ENCODE results near the gene IGSF21.

Gene IGSF21

GRCh38 chr1:18339161-18339560, 231.6 kb downstream of the IGSF21 start:
- TF ChIP-seq EZH2 (optimal IDR thresholded peaks at IDR 0.05; ENCODE audit: low read depth, low read length) (no peak), CTCF (IDR thresholded peaks at IDR 0.05; ENCODE audit: low read length) (no peak), EZH2phosphoT487 (IDR thresholded peaks at IDR 0.05; ENCODE audit: low read length) (no peak)
- no peaks in the 10 kb centered on the region for H3F3A ChIP-seq (ENCODE audit: insufficient read depth, low read length)

GRCh38 chr1:18340158-18340764, 232.7 kb downstream of the IGSF21 start:
- Histone ChIP-seq H3K4me3 (ENCODE audit: low read length) (no peak overlapping the region), H3K79me2 (ENCODE audit: low read length) (no peaks in the 10 kb centered on the region), H3K9me3 (replicated peaks; ENCODE audit: insufficient read depth, low read length) (no peaks in the 10 kb centered on the region), H3K4me2 (ENCODE audit: low read depth, low read length) (no peak overlapping the region), H3K9ac (ENCODE audit: low read length) (no peak overlapping the region), H3K36me3 (replicated peaks; ENCODE audit: insufficient read depth, low read length) (no peaks in the 10 kb centered on the region), H3F3A (ENCODE audit: insufficient read depth, low read length) (no peaks in the 10 kb centered on the region), H4K20me1 (ENCODE audit: insufficient read depth, low read length) (no peaks in the 10 kb centered on the region), H3K27me3 (replicated peaks; ENCODE audit: insufficient read depth, low read length) (peaks cover 76% of the 10 kb centered on the region), H3K4me1 (ENCODE audit: low read length) (no peaks in the 10 kb centered on the region), H3K9me2 (replicated peaks; ENCODE audit: insufficient read depth, low read length) (no peaks in the 10 kb centered on the region), H2AFZ (ENCODE audit: low read length) (no peak overlapping the region), H3K27ac (ENCODE audit: low read length) (no peak overlapping the region)
- TF ChIP-seq EZH2phosphoT487 (IDR thresholded peaks at IDR 0.05; ENCODE audit: low read length) (no peak), EZH2 (optimal IDR thresholded peaks at IDR 0.05; ENCODE audit: low read depth, low read length) (no peak), CTCF (IDR thresholded peaks at IDR 0.05; ENCODE audit: low read length) (no peak)
- no peak for DNase-seq

More at GRCh38 chr1:18339161-18339560, 231.6 kb downstream of the IGSF21 start:
- H3K36me3 ChIP-seq (replicated peaks; ENCODE audit: insufficient read depth, low read length) = no peaks in the 10 kb centered on the region
- H3K4me2 ChIP-seq (ENCODE audit: low read depth, low read length) = no peak overlapping the region
- no peaks in the 10 kb centered on the region for H4K20me1 ChIP-seq (ENCODE audit: insufficient read depth, low read length)
- no peak overlapping the region for H3K9ac ChIP-seq (ENCODE audit: low read length)
- H3K9me3 ChIP-seq (replicated peaks; ENCODE audit: insufficient read depth, low read length) = no peaks in the 10 kb centered on the region
- DNase-seq = no peak
- H3K27me3 ChIP-seq (replicated peaks; ENCODE audit: insufficient read depth, low read length) = peaks cover 81% of the 10 kb centered on the region
- no peak overlapping the region for H3K27ac ChIP-seq (ENCODE audit: low read length)
- no peak overlapping the region for H2AFZ ChIP-seq (ENCODE audit: low read length)
- no peaks in the 10 kb centered on the region for H3K79me2 ChIP-seq (ENCODE audit: low read length)
- H3K4me3 ChIP-seq (ENCODE audit: low read length) = no peak overlapping the region
- no peaks in the 10 kb centered on the region for H3K9me2 ChIP-seq (replicated peaks; ENCODE audit: insufficient read depth, low read length)
- H3K4me1 ChIP-seq (ENCODE audit: low read length) = no peaks in the 10 kb centered on the region

- DNase-seq = no peak
- H3K36me3 ChIP-seq (replicated peaks; ENCODE audit: insufficient read depth, low read length) = no peaks in the 10 kb centered on the region
- H3K9me2 ChIP-seq (replicated peaks; ENCODE audit: insufficient read depth, low read length) = no peaks in the 10 kb centered on the region
- TF ChIP-seq EZH2phosphoT487 (IDR thresholded peaks at IDR 0.05; ENCODE audit: low read length) = no peak
- TF ChIP-seq CTCF (IDR thresholded peaks at IDR 0.05; ENCODE audit: low read length) = no peak
- TF ChIP-seq EZH2 (optimal IDR thresholded peaks at IDR 0.05; ENCODE audit: low read depth, low read length) = no peak
- H3K79me2 ChIP-seq (ENCODE audit: low read length) = no peaks in the 10 kb centered on the region
- H3K4me1 ChIP-seq (ENCODE audit: low read length) = no peaks in the 10 kb centered on the region
- no peak overlapping the region for H2AFZ ChIP-seq (ENCODE audit: low read length)
- H3K4me2 ChIP-seq (ENCODE audit: low read depth, low read length) = no peak overlapping the region
- no peaks in the 10 kb centered on the region for H3K9me3 ChIP-seq (replicated peaks; ENCODE audit: insufficient read depth, low read length)
- H3K27me3 ChIP-seq (replicated peaks; ENCODE audit: insufficient read depth, low read length) = peaks cover 71% of the 10 kb centered on the region
- no peak overlapping the region for H3K4me3 ChIP-seq (ENCODE audit: low read length)
- no peaks in the 10 kb centered on the region for H4K20me1 ChIP-seq (ENCODE audit: insufficient read depth, low read length)
- no peak overlapping the region for H3K9ac ChIP-seq (ENCODE audit: low read length)
- H3K27ac ChIP-seq (ENCODE audit: low read length) = no peak overlapping the region
- no peaks in the 10 kb centered on the region for H3F3A ChIP-seq (ENCODE audit: insufficient read depth, low read length)
Measured at GRCh38 chr1:18340787-18341186, 233.2 kb downstream of the IGSF21 start.
